ENCODE data around the gene DDX1.

Gene DDX1

DNA sequence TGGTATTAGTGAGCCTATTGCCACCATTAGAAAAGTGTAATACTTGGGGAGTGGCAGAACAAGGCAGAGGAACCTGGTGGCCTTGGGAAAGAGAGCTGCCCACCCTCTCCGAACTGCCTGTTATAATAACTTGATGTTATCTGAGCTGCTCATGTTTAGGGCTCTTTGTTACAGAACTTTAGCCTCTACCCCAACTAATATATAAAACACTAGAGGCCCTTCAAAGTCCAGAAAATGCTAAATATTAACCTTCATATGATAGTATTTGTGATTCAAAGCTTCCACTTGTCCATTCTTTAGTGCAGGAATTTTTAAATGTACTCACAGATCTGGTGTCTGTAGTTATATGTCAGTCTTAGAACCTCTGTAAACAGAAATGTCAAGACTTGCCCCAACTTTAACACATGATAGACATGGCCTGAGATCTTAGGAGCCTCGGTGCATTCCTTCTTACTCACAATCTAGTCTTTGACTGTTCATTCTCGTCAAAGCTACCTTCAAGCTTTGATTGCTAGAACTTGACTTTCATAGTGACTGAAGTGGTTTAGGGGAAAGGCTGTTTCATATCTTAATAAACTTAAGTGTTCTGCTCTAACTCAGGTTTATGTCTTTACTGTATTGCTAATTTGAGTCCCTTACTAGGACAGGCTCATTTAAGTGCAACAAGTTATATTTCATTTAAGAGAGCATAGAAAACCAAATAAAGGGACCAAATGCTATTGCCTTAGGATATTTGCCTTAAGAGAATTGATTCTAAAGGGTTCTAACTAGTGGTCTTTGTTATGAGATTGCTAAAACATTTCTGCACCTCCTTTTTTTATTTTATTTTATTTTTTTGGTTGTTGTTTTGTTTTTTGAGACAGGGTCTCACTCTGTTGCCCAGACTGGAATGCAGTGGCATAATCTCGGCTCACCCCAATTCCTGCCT, 41.6 kb downstream of the DDX1 start:
- no peak for DNase-seq

GRCh38 chr2:15633971-15634346, 42.3 kb downstream of the DDX1 start:
- no peak for DNase-seq

- peak; percentile 17 for DNase-seq
Observed at GRCh38 chr2:15634846-15635490, 43.3 kb downstream of the DDX1 start.

GRCh38 chr2:15636972-15637785, 45.5 kb downstream of the DDX1 start:
- peak; percentile 47 for DNase-seq

GRCh38 chr2:15638720-15639119, 47.1 kb downstream of the DDX1 start:
- DNase-seq, result peak; percentile 54

GRCh38 chr2:15639323-15640251, 47.9 kb downstream of the DDX1 start:
- no peak for DNase-seq

DNA sequence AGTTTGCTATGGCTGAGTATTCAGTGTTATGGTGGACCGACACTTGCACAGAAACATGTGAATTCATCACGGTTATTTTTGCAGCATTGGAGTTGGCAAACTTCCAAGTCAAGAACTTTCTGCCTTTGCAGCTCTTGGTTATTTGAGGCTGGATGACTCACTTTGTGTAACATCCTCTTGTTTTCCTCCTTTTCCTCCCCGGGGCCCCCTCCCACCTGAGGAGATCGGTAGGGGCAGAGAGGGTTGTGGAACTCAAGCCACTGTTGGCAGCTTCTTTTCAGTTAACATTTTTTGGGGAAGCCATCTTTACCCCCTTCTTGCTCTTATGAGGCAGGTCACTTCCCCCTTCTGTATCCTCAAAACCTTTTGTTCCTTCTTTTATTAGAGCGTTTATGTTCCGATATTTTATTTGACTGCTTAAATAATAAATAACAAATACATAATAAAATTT, 48.6 kb downstream of the DDX1 start:
- peak; percentile 77 for DNase-seq

- DNase-seq, result no peak
Observed at GRCh38 chr2:15640784-15641183, 49.1 kb downstream of the DDX1 start.

- no peak for DNase-seq
Observed at GRCh38 chr2:15641530-15641982, 49.9 kb downstream of the DDX1 start.

- DNase-seq, result no peak
Observed at GRCh38 chr2:15642011-15642814, 50.5 kb downstream of the DDX1 start.

DNA sequence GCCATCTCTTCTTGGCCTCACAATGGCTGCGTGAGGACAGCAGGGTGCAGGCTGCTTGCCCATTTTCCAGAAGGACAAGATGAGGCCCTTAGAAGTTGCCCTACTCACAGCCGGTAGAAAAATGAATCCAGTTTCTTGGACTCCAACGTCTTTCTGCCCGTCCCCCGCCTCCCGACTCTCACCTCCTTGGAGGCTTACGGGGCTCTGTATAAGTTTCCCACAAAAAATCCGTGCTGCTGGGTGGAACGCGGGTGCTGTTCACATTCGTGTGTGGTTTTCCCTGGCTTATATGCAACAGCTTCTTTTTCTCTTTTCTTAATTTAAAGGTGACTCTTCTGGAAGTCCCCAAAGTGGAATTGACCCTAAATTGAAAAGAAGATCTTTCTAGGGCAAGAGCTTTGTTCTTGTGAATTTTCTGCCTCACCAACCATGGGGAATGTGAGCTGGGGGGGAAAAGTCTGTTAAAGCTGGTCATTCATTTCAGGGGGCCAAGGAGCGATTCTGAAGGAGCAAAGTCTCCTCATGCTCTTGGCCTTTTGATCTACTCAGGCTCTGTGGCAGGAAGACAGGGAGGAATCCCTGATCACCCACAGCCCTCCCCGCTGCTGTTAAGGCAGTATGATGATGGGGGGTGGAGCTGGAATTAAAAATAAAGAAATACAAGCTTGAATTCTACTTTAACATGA, 51.3 kb downstream of the DDX1 start:
- DNase-seq, result no peak

GRCh38 chr2:15643791-15644585, 52.3 kb downstream of the DDX1 start:
- DNase-seq, result no peak

- DNase-seq, result no peak
Observed at GRCh38 chr2:15645300-15645699, 53.6 kb downstream of the DDX1 start.

GRCh38 chr2:15645720-15646385, 54.2 kb downstream of the DDX1 start:
- DNase-seq, result no peak

DNA sequence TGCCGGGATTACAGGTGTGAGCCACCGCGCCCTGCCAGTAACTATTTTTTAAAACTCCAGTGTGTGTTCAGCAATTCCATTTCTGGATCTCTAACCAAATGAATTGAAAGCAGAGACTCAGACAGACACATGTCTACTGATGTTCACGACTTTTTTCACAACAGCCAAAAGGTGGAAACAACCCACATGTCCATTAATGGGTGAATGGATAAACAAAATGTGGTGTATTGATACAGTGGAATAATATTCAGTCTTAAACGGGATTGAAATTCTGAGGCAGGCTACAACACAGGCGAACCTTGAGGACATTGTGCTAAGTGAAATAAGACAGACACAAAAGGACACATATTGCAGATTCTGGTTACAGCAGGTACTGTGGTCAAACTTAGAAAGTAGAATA, 55.0 kb downstream of the DDX1 start:
- no peak for DNase-seq

DNA sequence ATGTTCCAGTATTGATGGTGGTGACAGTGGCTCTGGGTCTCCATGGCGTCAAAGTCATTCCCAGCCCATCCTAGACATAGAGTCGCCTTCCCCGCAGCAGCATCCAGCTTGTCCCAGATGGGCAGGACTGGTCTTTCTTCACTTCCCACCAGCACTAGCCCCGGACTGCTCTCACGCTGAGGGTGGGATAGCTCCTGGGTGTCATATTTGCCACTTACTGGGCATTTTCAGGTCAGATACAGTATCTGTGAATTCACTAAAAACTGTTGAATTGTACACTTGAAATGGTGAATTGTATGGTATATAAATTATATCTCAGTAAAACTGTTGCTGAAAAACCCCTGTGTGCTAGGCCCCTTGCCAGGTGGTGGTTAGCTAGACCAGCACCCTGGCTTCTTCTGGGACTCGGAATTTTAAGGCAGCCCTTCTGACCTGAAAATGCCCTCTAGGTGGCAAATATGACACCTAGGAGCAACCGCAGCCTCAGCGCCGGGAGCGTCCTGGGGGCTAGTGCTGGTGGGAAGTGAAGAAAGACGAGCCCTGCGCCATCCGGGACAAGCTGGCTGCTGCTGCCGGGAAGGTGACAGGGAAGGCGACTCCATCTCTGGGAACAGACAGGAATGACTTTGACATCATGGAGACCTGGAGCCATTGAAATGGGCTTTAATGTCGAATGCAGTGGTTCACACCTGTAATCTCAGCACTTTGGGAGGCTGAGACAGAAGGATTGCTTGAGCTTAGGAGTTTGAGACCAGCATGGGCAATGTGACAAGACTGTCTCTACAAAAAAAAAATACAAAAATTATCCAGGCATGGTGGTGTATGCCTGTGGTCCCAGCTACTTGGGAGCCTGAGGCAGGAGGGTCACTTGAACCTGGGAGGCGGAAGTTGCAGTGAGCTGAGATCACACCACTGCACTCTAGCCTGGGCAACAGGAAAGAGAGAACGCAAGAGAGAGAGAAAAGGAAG, 56.2 kb downstream of the DDX1 start:
- no peak for DNase-seq

GRCh38 chr2:15648593-15649525, 57.2 kb downstream of the DDX1 start:
- no peak for DNase-seq
